Measurements from ENCODE around the gene ZNRF3.
"Not testable (repeated sequence)": the region's sequence is repeated elsewhere in the genome, so short reads cannot be mapped to it uniquely, and the experiment has no call there.

Gene ZNRF3

DNA sequence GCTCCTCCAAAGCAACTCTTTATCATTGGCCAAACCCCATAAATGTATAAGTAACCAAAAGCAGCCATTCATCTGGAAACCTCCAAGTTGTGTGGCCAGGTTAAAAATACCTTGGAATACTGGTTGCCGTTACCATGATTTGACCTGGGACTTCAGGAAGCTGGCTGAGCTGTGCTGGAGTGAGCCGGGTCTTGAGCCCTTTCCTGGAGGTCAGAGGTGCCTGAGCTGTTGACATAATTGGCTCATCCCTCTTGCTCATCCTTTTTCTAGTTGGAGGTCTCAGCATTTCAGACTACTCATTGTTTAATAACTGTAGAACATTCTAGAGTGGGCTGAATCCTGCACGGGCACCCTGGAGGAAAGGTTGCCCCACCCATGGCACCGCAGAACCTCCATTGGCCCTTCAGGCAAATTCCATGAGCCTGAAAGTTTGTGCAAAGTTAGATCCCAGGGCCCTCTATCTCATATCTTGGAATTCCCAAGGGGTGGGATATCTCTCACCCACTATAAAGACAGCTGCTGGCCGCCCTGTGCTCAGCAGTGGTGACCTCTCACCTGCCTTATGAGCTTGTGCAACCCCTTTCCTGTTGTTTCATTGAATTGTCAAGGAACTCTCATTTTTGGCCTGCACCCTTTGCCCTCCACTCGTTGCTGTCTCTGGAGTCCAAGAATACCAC is 101.2 kb downstream of the ZNRF3 start:
- DNase-seq (ENCODE audit: low spot score): no peak

DNA sequence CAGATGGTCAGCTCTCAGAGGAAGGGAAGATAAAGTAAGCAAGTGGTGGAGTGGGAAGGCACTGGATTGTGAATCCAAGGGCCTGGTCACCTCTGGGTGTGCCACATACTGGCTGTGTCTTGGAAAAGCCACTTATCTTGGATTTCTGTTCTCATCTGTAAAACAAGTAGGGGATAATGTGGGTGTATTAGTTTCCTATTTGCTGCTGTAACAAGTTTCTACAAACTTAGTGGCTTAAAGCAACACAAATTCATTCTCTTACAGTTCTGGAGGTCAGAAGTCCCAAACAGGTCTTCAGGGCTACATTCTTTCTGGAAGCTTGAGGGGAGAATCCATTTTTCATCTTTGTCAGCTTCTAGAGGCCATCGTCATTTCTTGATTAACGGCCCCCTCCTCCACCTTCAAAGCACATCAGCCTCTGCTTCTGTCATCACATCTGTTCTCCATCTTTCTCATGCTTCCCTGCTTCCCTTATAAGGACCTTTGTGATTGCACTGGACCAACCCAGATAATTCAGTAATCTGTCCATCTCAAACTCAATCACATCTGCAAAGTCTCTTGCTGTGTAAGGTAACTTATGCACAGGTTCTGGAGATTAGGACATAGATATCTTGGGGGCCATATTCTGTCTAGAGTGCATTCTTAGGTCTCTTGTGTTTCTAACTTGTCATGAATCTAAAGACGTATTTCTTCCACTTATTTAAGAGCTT is 102.4 kb downstream of the ZNRF3 start:
- DNase-seq (ENCODE audit: low spot score): no peak

DNA sequence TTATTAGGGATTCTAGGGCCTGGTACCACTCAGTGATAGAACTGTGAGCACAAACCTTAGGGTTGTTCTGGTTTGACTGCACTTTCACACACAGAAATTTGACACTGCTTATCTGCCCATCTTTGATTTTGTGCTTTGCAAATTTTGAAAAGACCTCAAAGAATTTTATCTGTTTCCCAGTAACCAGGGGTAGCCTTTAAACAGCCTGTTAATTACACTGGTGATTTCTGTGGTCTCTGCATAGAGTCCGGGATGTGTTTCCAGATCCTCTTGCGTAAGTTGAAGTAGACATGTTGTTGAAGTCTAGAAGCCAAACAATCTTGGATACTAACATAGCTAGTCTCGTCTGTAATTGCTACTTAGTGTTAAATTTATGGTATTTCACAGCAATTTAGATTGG is 103.0 kb downstream of the ZNRF3 start:
- DNase-seq (ENCODE audit: low spot score): no peak

DNA sequence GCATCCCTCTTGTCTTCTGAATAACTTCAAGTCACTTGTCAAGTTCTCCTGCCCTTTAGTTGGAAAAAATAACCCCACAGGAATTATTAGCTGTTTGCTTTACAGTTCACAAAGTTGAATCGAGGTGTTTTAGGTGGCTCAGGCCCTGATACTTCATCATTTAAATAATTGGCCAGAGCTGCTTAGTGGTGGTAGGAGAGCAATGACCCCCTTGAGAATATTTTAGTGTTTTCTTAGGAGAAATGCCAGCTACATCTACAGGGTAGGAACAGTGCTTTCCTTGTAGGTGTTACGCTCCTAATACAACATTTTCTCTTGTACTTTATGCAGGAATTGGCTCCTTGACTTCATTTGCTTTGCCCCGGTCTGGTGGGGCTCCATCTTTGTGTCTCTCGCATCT is 105.1 kb downstream of the ZNRF3 start:
- DNase-seq (ENCODE audit: low spot score): no peak

DNA sequence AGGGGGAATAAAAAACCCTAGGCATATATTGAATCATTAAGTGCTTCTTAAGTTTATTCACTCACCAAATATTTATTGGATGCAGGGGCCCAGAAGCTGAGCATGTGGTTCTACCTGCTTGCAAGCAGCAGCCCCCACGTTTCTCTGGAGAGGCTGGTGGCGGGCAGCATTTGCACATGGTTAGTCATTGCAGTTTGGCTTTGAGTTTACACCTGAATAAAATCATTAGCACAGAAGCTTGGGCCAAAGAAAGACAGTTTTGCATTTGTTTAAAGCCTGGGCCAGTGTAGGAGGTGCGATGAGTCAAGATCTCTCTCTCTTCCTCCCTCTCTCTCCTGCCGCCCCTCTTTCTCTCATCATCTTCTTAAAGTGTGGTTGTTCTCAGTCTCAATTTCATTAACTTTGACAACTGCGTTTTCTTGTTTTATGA is 105.7 kb downstream of the ZNRF3 start:
- peak; percentile 86 for DNase-seq (ENCODE audit: low spot score)

DNA sequence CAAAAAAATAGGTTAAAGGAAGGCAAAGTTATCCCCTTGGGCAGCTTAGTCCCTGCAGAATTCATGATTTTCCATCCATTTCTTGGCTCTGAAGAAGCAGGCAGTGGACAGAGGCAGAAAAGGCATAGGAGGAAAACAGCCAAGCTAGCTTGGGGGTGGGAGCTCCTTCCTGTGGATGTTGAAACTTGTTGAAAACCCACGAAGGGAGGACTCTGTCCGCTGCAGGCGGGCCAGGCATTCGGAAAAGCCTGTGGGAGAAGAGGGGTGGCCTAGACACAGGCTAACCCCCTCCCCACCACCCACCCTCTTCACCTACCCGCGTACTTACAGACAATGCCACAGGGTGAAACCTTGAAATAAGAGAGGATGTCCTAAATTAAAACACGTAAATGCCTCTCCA is 106.1 kb downstream of the ZNRF3 start:
- DNase-seq (ENCODE audit: low spot score): no peak

DNA sequence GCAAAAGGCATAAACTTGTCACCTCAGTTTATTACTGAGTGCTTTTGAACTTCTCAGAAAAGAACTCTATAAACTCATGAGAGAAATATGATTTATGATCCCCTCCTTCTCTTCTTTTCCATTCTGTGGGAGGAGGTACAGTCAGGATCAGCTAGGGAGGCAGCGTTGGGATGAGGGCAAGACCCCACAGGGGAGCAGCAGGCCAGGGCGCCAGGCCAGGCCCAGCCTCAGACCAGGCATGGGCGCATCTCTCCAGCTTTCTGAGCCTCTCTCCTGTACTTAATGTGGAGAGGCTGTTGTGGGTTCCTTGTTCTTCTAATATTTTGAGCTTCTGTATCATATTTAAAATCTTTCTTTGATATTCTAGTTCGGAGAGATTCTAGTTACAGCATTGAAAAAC is 106.5 kb downstream of the ZNRF3 start:
- no peak for DNase-seq (ENCODE audit: low spot score)

DNA sequence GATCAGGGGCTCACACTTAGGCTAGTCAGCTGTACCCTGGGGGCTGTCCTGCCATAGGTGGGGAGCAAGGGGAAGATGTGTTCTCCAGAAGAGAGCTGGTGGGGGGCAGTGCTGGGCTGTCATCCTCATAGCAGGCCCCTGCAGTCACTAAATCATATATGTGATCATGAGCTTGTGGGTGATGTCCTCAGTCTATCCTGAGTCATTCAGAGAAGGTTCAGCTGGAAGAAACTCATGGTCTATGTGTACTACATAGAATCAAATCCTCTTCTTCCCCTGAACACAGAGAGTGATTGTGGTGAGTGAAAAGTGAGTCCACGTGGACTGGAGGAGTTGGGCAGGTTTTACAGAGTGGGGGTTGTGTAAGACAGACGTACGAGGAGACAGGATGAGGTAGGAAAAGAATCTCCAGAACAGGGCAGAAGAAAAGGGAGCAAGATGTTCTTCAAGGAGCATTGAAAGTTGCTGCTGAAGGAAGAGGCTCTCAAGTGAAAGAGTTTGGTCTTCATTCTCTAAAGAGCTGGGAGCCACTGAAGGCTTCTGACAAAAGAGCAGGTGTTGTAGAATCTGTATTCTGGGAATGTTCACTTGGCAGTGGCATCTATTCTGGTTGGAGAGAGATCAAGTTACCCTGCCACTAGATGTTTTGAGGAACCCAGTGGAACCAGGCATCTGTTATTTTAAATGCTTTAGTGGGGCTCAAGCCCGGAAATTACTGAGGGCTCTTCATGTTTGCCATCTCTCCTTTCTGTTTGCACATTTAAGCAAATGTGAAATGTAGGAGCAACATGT is 109.4 kb downstream of the ZNRF3 start:
- DNase-seq (ENCODE audit: low spot score): no peak

DNA sequence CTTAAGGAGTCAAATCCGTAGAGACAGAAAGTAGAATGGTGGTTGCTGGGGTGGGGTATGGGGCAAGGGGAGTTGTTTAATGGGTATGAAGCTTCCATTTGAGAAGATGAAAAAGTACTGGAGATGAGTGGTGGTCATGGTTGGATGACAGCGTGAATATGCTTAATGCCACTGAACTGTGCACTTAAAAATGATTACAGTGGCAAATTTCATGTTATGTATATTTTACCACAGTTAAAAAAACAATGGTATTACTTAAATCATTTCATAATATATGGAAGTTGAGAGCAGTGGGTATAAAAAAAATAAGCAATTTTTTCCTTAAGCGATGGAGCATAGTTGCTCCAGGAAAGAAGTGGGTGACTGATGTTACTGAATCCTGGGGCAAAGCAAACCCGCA is 111.2 kb downstream of the ZNRF3 start:
- no peak for DNase-seq (ENCODE audit: low spot score)

DNA sequence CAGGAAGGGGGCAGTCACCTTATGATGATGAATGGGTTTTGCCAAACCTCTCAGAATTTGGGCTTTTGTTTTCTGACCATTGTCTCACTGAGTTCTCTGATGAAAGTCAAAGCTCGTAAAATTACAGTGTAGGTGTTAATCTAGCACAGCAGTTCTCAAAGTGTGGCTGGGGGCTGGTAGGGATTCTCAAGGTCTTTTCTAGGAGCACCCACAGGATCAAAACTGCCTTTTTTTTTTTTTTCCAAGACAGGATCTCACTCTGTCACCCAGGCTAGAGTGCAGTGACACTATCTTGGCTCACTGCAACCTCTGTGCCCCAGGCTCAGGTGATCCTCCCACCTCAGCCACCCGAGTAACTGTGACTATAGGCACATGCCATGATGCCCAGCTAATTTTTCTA is 112.2 kb downstream of the ZNRF3 start:
- no peak for DNase-seq (ENCODE audit: low spot score)

DNA sequence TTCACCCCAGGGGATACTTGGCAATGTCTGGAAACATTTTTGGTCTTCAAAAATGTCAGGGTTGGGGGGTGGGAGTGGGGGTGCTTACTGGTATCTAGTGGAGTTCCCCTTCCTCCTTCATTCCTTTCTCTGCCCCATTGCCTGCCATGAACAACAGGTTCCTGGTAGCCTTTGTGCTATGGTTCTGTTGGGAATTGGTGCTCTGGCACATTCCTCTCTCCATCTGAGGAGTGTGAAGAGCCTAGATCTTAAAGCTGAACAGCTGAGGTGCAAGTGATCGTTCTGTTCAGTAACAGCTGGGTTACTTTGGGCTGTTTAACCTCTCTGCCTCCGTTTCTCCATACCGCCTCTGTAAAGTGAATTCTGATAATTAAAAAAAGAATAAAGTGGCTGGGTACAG is 114.0 kb downstream of the ZNRF3 start:
- no peak for DNase-seq (ENCODE audit: low spot score)

DNA sequence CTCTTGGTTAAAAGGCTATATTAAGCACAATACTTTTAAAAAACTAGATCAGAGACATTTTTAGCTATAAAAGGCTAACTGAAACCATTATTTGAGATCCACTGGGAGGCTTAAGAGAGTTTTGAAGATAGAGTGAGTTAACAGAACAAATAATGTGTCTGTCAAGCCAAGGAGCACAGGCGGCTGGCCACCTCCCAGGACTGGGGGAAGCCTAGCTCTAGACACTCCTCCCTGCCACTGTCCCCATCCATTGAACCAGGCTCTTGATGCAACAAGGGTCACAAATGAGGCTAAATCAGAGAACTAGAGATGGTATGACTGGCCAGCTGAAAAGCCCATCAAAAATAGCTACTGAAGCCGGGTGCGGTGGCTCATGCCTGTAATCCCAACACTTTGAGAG is 115.3 kb downstream of the ZNRF3 start:
- DNase-seq (ENCODE audit: low spot score): no peak

DNA sequence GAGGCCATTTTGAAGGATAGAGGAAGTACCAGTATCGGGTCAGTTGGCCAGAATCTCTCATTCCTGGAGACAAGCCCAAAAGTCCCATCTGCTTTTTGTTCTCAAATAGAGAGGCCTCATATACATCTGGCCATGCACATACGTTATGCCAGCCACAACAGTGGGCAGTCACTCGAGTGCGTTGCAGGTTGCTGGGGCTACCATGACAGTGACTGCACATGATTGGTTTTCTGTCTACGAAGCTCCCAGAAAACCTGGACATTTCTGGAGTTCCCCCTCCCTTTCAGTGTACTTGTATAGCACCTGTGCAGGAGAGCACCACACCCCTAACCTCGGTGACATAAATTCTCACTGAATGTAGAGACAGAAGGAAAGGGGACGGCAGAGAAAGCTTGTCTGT is 116.1 kb downstream of the ZNRF3 start:
- peak; percentile 46 for DNase-seq (ENCODE audit: low spot score)

DNA sequence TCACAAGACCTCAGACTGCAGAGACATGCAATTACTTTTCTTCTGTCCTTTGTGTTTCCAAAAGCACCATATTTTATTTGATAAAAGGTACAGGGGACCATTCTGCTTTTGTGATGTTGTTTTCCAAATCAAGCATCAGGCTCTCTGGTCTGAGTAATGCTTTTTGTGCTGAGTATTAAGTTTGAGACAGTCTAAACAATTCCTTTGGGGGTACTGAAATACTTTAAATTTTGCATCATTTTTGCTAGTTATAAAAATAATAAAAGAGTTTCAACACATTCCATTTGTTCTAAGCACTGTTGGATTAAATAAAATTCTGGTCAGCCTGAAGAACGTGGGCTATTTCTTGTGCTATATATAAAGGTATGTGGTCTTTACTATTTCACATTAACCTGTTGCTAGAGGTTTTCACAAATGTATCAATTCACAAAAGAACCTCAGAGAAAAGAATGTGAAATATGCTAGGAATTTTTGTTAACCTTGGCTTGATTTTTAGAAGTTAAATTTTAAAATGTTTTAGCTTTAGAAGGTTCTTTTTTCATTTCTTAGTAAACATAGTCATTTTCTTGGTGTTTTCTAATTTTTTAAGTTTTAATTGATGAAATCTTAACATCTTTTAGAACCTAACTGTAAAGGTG is 116.7 kb downstream of the ZNRF3 start:
- peak; percentile 36 for DNase-seq (ENCODE audit: low spot score)

DNA sequence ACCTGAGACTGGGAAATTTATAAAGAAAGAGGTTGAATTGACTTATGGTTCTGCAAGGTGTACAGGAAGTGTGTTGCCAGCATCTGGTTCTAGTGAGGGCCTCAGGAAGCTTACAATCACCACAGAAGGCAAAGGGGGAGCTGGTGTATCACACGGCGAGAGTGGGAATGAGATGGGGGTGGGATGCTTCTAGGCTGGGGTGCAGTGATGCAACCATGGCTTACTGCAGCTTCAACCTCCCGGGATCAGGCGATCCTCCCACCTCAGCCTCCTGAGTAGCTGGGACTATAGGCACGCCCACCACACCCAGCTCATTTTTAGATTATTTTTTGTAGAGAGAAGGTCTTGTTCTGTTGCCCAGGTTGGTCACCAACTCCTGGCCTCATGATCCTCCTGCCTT is 117.3 kb downstream of the ZNRF3 start:
- no peak for DNase-seq (ENCODE audit: low spot score)

DNA sequence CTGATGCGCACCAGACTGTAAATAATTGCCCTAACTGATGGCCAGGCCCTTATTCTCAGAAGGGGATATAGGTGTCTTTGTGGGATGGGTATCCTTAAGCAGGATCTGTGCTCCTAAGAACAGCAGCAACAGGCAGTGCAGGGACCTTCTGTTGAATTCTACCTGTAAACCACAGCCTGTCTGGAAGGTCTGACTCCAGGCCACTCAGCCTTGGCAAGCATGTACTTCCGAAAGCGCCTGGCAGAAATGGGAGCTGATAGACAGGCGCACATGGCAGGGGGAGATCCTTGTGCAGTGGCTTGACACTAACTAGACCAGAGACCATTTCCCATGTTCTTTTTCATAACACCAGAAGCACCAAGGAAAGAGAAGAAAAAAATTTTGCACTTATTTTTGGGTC is 119.2 kb downstream of the ZNRF3 start:
- peak; percentile 29 for DNase-seq (ENCODE audit: low spot score)

DNA sequence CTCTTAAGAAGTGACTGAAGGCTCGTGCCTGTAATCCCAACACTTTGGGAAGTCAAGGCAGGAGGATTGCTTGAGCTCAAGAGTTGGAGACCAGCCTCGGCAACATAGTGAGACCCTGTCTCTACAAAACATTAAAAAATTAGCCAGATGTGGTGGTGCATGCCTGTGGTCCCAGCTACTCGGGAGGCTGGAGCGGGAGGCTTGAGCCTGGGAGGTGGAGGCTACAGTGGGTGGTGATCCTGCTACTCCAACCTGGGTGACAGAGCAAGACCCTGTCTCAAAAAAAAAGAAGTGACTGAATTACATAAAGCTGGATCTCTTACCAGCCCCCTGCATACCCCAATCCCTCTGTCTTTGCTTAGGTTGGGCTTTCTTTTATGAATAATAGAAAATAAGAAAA is 120.2 kb downstream of the ZNRF3 start:
- no peak for DNase-seq (ENCODE audit: low spot score)

DNA sequence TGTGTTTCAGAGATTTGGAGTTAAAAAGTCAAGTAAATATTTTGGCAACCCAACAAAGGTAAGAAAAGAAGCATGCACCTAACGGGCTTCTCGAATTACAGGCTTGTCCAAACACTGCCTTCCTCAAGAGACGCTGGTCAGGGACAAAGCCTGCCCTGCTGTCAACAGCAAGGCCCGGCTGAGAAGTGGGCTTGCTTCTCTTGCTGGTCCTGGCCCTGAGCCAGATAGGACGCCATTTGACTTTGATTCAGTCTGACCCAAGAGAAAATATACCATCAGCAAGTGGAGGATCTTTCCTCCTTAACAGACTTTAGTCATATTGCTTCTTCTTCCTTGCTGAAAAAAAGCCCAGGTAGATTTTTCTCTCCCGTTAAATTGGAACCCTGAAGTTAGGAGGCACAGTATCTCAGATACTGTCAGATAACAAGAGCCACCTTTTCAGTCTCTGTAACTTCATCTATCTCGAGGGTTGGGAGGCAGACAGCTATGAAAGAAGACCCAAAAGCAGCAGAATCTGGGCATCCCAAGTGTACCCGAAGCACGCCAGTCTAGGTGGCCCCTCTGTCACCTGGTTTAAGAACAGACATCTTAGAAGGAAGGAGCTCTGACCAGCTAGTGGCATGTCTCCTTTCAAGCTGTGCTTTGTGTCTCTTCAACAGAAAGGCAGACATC is 120.7 kb downstream of the ZNRF3 start:
- DNase-seq (ENCODE audit: low spot score): no peak

DNA sequence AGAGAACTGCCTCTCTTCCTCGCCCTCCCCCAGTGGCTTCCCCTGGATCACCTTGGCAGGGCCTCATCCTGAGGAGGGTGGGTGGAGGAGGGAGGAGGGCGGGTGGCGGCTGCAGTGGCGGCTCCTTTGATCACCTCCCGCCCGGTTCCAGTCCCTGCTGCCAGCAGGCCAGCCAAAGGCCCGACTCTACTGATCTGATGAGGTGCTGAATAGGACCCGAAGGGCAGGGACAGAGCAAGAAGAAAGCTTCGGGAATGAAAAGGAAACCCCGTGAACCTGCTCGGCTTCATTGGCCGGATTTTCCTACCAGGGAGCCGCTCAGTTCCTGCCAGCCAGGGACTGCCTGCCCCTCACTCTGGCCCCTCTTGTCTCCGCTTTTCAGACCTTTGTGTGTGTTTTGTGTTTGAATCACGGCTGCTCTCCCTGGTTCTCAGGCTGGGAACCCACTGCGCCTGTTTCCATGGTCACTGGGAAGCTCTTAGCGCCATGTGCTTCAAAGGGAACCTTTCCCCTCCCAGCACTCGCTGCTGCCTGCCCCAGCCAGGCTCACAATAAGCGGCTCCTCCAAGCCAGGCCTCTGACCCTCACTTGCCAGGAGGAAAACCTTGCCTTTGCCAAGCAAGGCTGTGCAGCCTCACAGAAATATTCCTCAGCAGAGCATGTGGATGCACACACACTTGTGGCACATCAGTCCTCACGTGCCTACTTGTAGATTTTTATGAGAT is 121.4 kb downstream of the ZNRF3 start:
- peak; percentile 62 for DNase-seq (ENCODE audit: low spot score)

DNA sequence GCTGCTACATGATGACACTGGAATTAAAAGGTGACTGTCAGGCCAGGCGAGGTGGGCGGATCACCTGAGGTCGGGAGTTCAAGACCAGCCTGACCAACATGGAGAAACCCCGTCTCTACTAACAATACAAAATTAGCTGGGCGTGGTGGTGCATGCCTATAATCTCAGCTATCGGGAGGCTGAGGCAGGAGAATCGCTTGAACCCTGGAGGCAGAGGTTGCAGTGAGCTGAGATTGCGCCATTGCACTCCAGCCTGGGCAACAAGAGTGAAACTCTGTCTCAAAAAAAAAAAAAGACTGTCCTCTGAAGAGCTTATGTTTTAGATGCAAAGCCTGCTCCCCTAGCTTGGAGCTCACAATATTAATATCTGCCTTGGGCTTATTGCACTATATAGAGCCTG is 122.4 kb downstream of the ZNRF3 start:
- not testable (repeated sequence) for DNase-seq (ENCODE audit: low spot score)

DNA sequence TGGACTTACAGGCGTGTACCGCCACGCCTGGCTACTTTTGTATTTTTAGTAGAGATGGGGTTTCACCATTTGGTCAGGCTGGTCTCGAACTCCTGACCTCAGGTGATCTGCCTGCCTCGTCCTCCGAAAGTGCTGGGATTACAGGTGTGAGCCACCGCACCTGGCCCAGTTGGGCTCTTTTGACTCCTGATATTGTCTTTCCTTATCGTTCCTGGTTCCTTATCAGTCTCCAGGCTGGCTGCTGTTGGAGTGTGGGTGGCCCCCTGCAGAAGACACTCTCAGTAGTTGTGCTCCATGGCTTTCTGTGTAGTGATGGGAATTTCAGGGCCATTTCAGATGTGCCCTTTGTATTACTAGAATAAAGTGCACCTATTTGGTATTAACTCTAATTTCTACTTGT is 123.0 kb downstream of the ZNRF3 start:
- no peak for DNase-seq (ENCODE audit: low spot score)

Data from kidney tubule cell (primary cell).